Breast epithelium (tissue), 4 donors: Measurements from ENCODE around the gene CCDC88C. TPM values are rescaled to one million over a fixed set of nuclear protein-coding genes. Genes with fewer than 3 reads are reported as not detected.

Experiments
- DNase-seq, 2 donors: peaks; one replicate each; pipeline ENCODE4 v3.0.0-alpha.2; 2019; ENCODE audit warnings: low spot score in 2 of 2
- H3K27ac ChIP-seq, 2 donors: fragments of 200-600 bp; sonication (generic) in 1 of 2; one replicate each; pipeline ENCODE4 v1.5.1; 2016 to 2019; ENCODE audit warnings: mild to moderate bottlenecking in 1 of 2
- H3K27me3 ChIP-seq, 2 donors: fragments of 200-600 bp; sonication (generic) in 1 of 2; one replicate each; pipeline versions ENCODE4 v1.5.1 to v1.6.0; 2017 to 2019; ENCODE audit warnings: control low read depth in 1 of 2, mild to moderate bottlenecking in 1 of 2
- H3K36me3 ChIP-seq: fragments of 200-600 bp; one replicate; pipeline ENCODE4 v1.5.1; 2019
- H3K4me1 ChIP-seq, 2 donors: fragments of 200-600 bp; sonication (generic); one replicate each; pipeline ENCODE4 v1.5.1; 2016 to 2019; ENCODE audit warnings: control low read depth in 1 of 2
- H3K4me3 ChIP-seq, 3 donors: fragments of 200-600 bp; sonication (generic); 1 replicate in 2 of 3; 2 replicates in 1 of 3; pipeline ENCODE4 v1.5.1; 2016 to 2019; ENCODE audit warnings: mild to moderate bottlenecking in 3 of 3, moderate library complexity in 2 of 3
- H3K9me3 ChIP-seq, 2 donors: fragments of 200-600 bp; sonication (generic) in 1 of 2; one replicate each; pipeline ENCODE4 v1.5.1; 2016 to 2019; ENCODE audit warnings: control low read depth in 1 of 2
- POLR2A ChIP-seq: fragments of 450-650 bp; IDR thresholded peaks from one replicate; pipeline ENCODE4 v1.6.1; 2016; ENCODE audit warnings: antibody characterized with exemption, mild to moderate bottlenecking, moderate library complexity
- POLR2AphosphoS5 ChIP-seq, 3 donors: sonication (generic); formaldehyde crosslinking; IDR thresholded peaks; one replicate each; pipeline ENCODE4 v1.6.1; 2017; ENCODE audit warnings: antibody characterized with exemption in 3 of 3
- intact Hi-C: fragments of 100-400 bp; cut with DNase I; formaldehyde crosslinking; loops from one replicate; pipeline ENCODE4 v1.15.1; 2023; ENCODE audit warnings: low total_unique reads
- total RNA-seq, 3 donors: library from RNA; depleted of rRNA; stranded (reverse); fragments of >200 nt; gene quantifications; one replicate each; pipeline ENCODE4 v1.1.0, GENCODE V29; 2016
- TF ChIP-seq, protein P1 (sequence below), 3 donors: fragments of 450-650 bp; IDR thresholded peaks; one replicate each; pipeline ENCODE4 v1.5.1; 2016 to 2017; ENCODE audit warnings: antibody characterized with exemption in 3 of 3, mild to moderate bottlenecking in 3 of 3, moderate library complexity in 3 of 3

Gene CCDC88C
- total RNA-seq, 3 donors from 2014 or later, result 5.8 to 25.9 (median 19.3) TPM

DNA sequence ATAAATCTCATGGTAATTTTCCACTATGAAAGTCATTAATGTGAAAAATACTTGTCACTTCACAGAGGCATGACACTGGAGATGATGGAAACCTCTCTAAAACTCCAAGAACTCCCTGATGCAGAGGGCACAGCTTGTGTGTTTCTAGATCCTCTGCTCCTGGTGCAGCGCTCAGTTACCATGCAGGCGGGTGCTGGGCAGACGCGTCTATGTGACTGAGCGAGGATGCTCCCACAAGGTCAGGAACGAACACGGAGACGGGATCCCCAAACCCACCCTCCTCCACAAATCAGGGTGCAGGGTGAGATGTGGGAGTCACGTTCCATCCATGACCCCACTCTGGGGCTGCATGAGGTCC is 81.5 kb downstream of the CCDC88C start:
- intact Hi-C loops, result no loop called here
- Histone ChIP-seq H3K9me3 (no peaks in the 10 kb centered on the region), H3K27ac (no peak overlapping the region), H3K36me3 (no peaks in the 10 kb centered on the region), H3K4me3 (no peak overlapping the region), H3K27me3 (no peaks in the 10 kb centered on the region), H3K4me1 (peaks cover 0 to 7% of the 10 kb centered on the region in 2 donors)
- TF ChIP-seq POLR2AphosphoS5 (IDR thresholded peaks at IDR 0.05), result no peak
- TF ChIP-seq, protein P1, sequence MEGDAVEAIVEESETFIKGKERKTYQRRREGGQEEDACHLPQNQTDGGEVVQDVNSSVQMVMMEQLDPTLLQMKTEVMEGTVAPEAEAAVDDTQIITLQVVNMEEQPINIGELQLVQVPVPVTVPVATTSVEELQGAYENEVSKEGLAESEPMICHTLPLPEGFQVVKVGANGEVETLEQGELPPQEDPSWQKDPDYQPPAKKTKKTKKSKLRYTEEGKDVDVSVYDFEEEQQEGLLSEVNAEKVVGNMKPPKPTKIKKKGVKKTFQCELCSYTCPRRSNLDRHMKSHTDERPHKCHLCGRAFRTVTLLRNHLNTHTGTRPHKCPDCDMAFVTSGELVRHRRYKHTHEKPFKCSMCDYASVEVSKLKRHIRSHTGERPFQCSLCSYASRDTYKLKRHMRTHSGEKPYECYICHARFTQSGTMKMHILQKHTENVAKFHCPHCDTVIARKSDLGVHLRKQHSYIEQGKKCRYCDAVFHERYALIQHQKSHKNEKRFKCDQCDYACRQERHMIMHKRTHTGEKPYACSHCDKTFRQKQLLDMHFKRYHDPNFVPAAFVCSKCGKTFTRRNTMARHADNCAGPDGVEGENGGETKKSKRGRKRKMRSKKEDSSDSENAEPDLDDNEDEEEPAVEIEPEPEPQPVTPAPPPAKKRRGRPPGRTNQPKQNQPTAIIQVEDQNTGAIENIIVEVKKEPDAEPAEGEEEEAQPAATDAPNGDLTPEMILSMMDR (IDR thresholded peaks at IDR 0.05), result no peak
- no peak for DNase-seq

DNA sequence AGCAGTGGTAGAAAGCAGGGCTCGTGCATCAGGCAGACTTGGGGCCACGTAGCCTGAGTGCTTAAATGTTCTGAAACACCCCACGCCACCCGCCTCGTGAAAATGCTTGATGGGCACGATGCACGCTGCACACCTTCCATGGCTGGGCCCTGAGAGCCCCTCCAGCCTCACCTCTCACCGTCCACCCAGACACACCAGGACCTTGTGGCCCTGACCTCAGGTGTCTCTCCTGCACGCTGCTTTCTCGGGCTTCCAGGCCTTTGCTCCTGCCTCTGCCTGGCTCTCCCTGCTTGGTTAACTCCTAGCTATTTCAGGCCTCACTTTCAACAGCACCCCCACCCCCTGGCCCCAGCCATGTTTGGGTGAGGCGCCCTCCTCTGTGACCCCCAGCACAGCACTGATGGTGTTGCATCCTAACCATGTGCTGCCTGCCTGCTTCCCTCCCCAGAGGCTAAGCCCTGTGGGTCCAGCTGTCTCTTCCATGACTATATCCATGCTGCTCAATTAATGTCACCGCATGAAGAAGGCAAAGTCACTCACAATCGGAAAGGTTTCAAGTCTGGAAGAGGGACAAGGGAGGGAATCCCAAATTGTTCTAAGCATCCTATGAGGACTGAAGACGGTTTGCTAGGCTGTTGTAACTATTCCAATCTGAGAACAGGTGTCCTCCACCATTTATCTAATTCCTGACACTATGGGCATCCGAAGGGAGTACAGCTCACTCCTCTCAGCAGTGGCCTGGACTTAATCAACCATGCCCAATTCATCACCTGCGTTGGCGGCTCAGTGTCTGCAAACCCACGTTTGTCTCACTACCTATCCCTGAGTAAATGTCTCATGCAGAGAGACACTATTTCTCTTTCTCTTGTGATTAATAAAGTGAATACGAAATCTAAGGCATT is 82.2 kb downstream of the CCDC88C start:
- DNase-seq, result no peak
- H3K4me1 ChIP-seq, result peaks cover 0 to 7% of the 10 kb centered on the region in 2 donors
- TF ChIP-seq POLR2AphosphoS5 (IDR thresholded peaks at IDR 0.05) (no peak), POLR2A (no peak)
- TF ChIP-seq, protein P1 (IDR thresholded peaks at IDR 0.05), result no peak
- H3K27ac ChIP-seq, result no peak overlapping the region
- no peaks in the 10 kb centered on the region for H3K9me3 ChIP-seq
- no peaks in the 10 kb centered on the region for H3K27me3 ChIP-seq
- intact Hi-C loops, result no loop called here
- no peak overlapping the region for H3K4me3 ChIP-seq
- H3K36me3 ChIP-seq, result no peaks in the 10 kb centered on the region

DNA sequence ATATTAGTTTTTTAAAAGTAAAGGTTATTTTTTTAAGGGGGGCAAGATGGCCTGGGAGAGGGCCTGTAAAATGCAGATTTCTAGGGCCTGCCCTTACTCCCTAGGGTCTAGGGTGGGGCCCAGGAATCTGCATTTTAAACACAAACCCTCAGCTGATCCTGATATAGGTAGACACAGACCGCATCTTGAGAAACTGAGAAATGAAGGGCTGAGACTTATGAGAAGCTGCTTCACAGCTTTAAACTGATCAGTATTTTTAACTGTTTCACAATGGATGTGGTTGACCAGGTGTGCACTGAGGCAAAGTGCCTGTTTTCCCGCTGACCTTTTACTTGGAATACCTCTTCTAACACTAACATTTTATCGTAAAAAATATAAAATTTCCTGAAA is 84.0 kb downstream of the CCDC88C start:
- TF ChIP-seq POLR2AphosphoS5 (IDR thresholded peaks at IDR 0.05) (no peak), POLR2A (no peak)
- TF ChIP-seq, protein P1 (IDR thresholded peaks at IDR 0.05), result no peak
- intact Hi-C loops, result no loop called here
- no peaks in the 10 kb centered on the region for H3K27me3 ChIP-seq
- no peaks in the 10 kb centered on the region for H3K9me3 ChIP-seq
- no peaks in the 10 kb centered on the region for H3K36me3 ChIP-seq
- H3K27ac ChIP-seq, result no peak overlapping the region
- no peak for DNase-seq
- no peak overlapping the region for H3K4me3 ChIP-seq
- H3K4me1 ChIP-seq, result peaks cover 0 to 7% of the 10 kb centered on the region in 2 donors

DNA sequence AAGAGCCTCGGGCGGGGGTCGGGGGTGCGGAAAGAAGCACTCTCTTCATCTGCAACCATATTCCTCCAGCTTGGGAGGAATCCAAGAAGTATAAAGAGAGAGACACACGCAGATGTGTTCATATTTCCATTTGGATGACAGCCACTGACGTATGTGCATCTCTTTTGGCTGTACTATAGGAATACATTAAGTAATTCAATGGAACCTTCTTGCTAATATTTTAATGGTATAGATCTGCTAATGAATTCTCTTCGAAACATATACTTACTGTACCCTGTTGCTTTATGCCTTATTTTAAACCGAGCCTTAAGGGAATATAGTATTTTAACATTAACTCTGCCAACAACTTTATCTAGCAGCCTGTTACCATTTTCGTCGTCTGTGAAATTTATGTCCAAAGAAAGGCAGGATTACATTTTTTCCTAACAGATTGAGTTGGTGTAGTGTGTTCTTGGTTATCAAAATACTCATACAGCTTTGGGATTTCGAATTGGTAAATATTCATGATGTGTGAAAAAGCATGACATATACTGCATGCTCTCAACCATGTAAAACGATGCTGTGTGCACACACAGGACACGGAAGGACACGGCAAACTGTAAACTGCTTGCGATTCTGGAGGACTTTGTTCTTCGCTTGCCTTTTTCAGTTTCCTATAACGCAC is 84.5 kb downstream of the CCDC88C start:
- H3K27ac ChIP-seq, result no peak overlapping the region
- no peaks in the 10 kb centered on the region for H3K27me3 ChIP-seq
- H3K4me3 ChIP-seq, result no peak overlapping the region
- intact Hi-C loops, result no loop called here
- no peaks in the 10 kb centered on the region for H3K9me3 ChIP-seq
- H3K4me1 ChIP-seq, result peaks cover 0 to 7% of the 10 kb centered on the region in 2 donors
- no peak for DNase-seq
- TF ChIP-seq, protein P1 (IDR thresholded peaks at IDR 0.05), result no peak
- no peak for TF ChIP-seq POLR2AphosphoS5 (IDR thresholded peaks at IDR 0.05)
- TF ChIP-seq POLR2A, result no peak
- no peaks in the 10 kb centered on the region for H3K36me3 ChIP-seq
